ENCODE data around the gene ST7.

DNA sequence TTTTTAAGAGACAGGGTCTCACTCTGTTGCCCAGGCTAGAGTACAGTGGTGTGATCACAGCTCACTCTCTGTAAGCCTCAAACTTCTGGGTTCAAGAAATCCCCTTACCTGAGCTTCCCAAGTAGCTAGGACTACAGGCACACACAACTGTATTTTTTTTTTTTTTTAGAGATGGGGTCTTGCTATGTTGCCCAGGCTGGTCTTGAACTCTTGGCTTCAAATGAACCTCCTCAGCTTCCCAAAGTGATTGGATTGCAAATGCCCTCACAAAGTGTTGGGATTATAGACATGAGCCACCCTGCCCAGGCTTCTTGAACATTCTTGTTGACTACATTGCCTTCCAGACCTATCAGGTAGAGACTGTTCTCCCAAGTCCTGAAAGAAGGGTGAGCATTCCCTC lies 296.9 kb downstream of the ST7 start:
- no peak for TF ChIP-seq EZH2 (IDR thresholded peaks at IDR 0.05)
- no peak for TF ChIP-seq POLR2AphosphoS5 (IDR thresholded peaks at IDR 0.05; ENCODE audit: borderline replicate concordance, low read depth, low read length)
- TF ChIP-seq FOXP2 (optimal IDR thresholded peaks at IDR 0.05; ENCODE audit: control extremely low read depth, extremely low read length, insufficient read depth): no peak

All from SK-N-MC (cell line).